DOHH2 (cell line): ENCODE results near the gene RPTOR.

Source experiments
- CTCF ChIP-seq: fragments of 200-600 bp; sonication (generic); IDR thresholded peaks from one replicate; pipeline ENCODE4 v1.5.1; 2014; ENCODE audit warnings: antibody characterized with exemption, mild to moderate bottlenecking, low read depth, low read length; ENCODE audit not compliant: poor library complexity, severe bottlenecking
- EZH2phosphoT487 ChIP-seq: fragments of 200-600 bp; sonication (generic); IDR thresholded peaks from 2 replicates; pipeline ENCODE4 v1.6.1; 2017; ENCODE audit warnings: borderline replicate concordance, mild to moderate bottlenecking, antibody characterized with exemption, low read length, moderate library complexity, mixed read lengths

GRCh38 chr17:80526116-80526910, 18.3 kb upstream of the RPTOR start:
- TF ChIP-seq CTCF, result no peak
- no peak for TF ChIP-seq EZH2phosphoT487
